Activated naive CD4-positive, alpha-beta T cell treated with anti-CD3 and anti-CD28 coated beads for 36 hours (primary cell): ENCODE data around the gene C15orf61. TPM values are rescaled to one million over a fixed set of nuclear protein-coding genes. Genes with fewer than 3 reads are reported as not detected.

ENCODE experiments used
- total RNA-seq, 2 experiments: library from RNA; stranded (reverse); gene quantifications; one replicate each; pipeline ENCODE4 v1.2.3, GENCODE V29; 2021

Gene C15orf61
- total RNA-seq, 2 experiments from 2014 or later, result 6.2 to 7.2 TPM

Other genes with a start within 250 kb of the C15orf61 start
- gene MAP2K5, start 21.6 kb downstream of the C15orf61 start, total RNA-seq, result 10 to 100 TPM; 15.4 to 20.6 TPM